GM12873 (cell line): Measurements from ENCODE around the gene PCDHGA5.

Experiments used
- TF ChIP-seq, protein P1 (sequence below): IDR thresholded peaks from 2 replicates; pipeline ENCODE4 v1.5.1; 2012; ENCODE audit warnings: low read depth, mild to moderate bottlenecking, moderate library complexity, low read length, control low read depth; ENCODE audit not compliant: insufficient read depth; ENCODE audit errors: missing control alignments

PCDHGA5 gene

DNA sequence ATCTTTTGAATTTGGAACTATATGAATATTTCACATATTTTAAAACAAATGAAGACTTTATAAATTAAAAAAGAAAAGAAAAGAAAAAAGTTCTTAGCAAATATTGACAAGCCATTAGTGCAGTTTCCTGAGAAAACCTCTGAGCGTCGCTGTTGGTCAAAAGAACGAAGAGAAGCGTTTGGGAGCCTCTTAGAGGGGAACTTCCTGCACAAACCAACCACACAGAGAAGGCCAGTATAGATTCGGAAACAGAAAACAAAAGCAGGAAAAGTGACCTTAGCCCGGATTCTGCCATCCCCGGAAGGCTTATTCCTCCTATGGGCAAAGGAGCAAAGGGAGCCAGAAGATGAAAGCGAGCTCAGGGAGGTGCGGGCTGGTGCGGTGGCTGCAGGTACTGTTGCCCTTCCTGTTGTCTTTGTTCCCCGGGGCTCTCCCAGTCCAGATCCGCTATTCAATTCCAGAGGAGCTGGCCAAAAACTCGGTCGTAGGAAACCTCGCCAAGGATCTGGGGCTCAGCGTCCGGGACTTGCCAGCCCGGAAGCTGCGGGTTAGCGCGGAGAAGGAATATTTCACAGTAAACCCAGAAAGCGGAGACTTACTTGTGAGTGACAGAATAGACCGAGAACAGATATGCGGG lies 4.1 kb upstream of the PCDHGA5 start, which contains the start of gene PCDHGB2:
TSS of gene PCDHGB2 (plus strand) at position 205 of the 637 bp plus-strand sequence. CDS start at position 347, 142 bp downstream.
- TF ChIP-seq, protein P1, sequence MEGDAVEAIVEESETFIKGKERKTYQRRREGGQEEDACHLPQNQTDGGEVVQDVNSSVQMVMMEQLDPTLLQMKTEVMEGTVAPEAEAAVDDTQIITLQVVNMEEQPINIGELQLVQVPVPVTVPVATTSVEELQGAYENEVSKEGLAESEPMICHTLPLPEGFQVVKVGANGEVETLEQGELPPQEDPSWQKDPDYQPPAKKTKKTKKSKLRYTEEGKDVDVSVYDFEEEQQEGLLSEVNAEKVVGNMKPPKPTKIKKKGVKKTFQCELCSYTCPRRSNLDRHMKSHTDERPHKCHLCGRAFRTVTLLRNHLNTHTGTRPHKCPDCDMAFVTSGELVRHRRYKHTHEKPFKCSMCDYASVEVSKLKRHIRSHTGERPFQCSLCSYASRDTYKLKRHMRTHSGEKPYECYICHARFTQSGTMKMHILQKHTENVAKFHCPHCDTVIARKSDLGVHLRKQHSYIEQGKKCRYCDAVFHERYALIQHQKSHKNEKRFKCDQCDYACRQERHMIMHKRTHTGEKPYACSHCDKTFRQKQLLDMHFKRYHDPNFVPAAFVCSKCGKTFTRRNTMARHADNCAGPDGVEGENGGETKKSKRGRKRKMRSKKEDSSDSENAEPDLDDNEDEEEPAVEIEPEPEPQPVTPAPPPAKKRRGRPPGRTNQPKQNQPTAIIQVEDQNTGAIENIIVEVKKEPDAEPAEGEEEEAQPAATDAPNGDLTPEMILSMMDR = peak; percentile 27

DNA sequence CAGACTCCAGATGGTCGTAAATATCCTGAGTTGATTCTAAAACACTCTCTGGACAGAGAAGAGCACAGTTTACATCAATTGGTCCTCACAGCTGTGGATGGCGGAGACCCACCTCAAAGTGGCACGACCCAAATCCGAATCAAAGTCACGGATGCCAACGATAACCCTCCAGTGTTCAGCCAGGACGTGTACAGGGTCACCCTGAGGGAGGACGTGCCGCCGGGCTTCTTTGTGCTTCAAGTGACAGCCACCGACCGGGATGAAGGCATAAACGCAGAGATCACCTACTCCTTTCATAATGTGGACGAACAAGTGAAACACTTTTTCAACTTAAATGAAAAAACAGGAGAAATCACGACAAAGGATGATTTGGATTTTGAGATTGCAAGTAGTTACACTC lies 3.3 kb upstream of the PCDHGA5 start:
- TF ChIP-seq, protein P1 = no peak

- TF ChIP-seq, protein P1 = no peak
Measured at GRCh38 chr5:141362719-141363118, 1.2 kb upstream of the PCDHGA5 start.

DNA sequence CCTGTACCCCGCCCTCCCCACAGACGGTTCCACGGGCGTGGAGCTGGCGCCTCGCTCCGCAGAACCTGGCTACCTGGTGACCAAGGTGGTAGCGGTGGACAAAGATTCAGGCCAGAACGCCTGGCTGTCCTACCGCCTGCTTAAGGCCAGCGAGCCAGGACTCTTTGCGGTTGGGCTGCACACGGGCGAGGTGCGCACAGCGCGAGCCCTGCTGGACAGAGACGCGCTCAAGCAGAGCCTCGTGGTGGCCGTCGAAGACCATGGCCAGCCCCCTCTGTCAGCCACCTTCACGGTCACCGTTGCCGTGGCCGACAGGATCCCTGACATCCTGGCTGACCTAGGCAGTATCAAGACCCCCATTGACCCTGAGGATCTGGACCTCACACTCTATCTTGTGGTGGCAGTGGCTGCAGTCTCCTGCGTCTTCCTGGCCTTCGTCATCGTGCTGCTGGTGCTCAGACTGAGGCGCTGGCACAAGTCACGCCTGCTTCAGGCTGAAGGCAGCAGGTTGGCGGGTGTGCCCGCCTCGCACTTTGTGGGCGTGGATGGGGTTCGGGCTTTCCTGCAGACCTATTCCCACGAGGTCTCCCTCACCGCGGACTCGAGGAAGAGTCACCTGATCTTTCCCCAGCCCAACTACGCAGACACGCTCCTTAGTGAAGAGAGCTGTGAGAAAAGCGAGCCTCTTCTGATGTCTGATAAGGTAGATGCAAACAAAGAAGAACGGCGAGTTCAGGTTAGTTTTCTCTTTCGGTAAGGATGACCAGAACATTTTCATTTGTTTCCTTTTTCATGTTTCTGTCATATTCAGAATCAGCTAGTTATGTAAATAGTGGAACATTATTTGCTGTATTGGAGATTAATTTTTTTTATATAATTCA lies 2.3 kb downstream of the PCDHGA5 start:
- TF ChIP-seq, protein P1 = no peak

- TF ChIP-seq, protein P1 = peak; percentile 67
Measured at GRCh38 chr5:141369994-141370848, 6.3 kb downstream of the PCDHGA5 start, which contains the start of gene PCDHGB3. PCDHGB3 (plus strand) TSS chr5:141370242; CDS start chr5:141370395, 153 bp downstream.

DNA sequence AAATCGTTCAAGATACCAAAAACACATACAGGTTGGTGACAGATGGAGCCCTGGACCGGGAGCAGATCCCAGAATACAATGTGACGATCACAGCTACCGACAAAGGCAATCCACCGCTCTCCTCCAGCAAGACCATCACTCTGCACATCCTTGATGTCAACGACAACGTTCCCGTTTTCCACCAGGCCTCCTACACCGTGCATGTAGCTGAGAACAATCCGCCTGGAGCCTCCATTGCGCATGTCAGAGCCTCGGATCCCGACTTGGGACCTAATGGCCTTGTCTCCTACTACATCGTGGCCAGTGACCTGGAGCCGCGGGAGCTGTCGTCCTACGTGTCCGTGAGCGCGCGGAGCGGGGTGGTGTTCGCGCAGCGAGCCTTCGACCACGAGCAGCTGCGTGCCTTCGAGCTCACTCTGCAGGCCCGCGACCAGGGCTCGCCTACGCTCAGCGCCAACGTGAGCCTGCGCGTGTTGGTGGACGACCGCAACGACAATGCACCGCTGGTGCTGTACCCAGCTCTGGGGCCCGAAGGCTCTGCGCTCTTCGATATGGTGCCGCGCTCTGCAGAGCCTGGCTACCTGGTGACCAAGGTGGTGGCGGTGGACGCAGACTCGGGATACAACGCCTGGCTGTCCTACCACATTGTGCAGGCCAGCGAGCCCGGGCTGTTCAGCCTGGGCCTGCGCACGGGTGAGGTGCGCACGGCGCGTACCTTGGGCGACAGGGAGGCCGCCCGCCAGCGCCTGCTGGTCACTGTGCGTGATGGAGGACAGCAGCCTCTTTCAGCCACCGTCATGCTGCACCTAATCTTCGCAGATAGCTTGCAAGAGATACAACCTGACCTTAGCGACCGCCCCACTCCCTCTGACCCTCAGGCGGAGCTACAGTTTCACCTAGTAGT lies 7.9 kb downstream of the PCDHGA5 start:
- TF ChIP-seq, protein P1 = no peak
